Activated CD8-positive, alpha-beta memory T cell treated with anti-CD3 and anti-CD28 coated beads, Interleukin-2, amount 10 ng/mL, durations not matched to agents 7 days and 5 days (primary cell): ENCODE results near the gene ABCC6. TPM values are rescaled to one million over a fixed set of nuclear protein-coding genes. Genes with fewer than 3 reads are reported as not detected.
"Not testable (repeated sequence)": the region's sequence is repeated elsewhere in the genome, so short reads cannot be mapped to it uniquely, and the experiment has no call there.

Experiments used
- ATAC-seq: fragments of 150-1000 bp; cut with Tn5 transposase; one replicate; pipeline ENCODE4 v1.10.0; 2021; ENCODE audit warnings: moderate library complexity
- CTCF ChIA-PET: fragments of 350-600 bp; sonication (Branson Sonifier 250); formaldehyde crosslinking; loops from one replicate; lab custom pipeline; 2021; ENCODE audit warnings: antibody characterized with exemption; lab: Charles Lee
- DNase-seq: peaks from one replicate; pipeline ENCODE4 v3.0.0-alpha.2; 2020
- H3K27ac Mint-ChIP-seq: one replicate; pipeline ENCODE4 v1.8.0; 2021; ENCODE audit warnings: mild to moderate bottlenecking, mixed read lengths
- H3K27me3 Mint-ChIP-seq: one replicate; pipeline ENCODE4 v1.8.0; 2021; ENCODE audit warnings: mixed read lengths
- H3K36me3 Mint-ChIP-seq: one replicate; pipeline ENCODE4 v1.8.0; 2021; ENCODE audit warnings: mild to moderate bottlenecking, mixed read lengths
- H3K4me1 Mint-ChIP-seq: one replicate; pipeline ENCODE4 v1.8.0; 2021; ENCODE audit warnings: mixed read lengths
- H3K4me3 Mint-ChIP-seq: one replicate; pipeline ENCODE4 v1.8.0; 2021; ENCODE audit warnings: mild to moderate bottlenecking, moderate library complexity, mixed read lengths
- H3K9me3 Mint-ChIP-seq: one replicate; pipeline ENCODE4 v1.8.0; 2022; ENCODE audit warnings: low read depth, mixed read lengths
- total RNA-seq, 2 experiments: library from RNA; stranded (reverse); gene quantifications; one replicate each; pipeline ENCODE4 v1.2.3, GENCODE V29; 2021

ABCC6 gene
- total RNA-seq, 2 experiments from 2014 or later: 0.16 TPM; not detected in 1

- DNase-seq, CTCF ChIA-PET, H3K27ac Mint-ChIP-seq, H3K36me3 Mint-ChIP-seq, H3K9me3 Mint-ChIP-seq, ATAC-seq, H3K4me3 Mint-ChIP-seq, H3K27me3 Mint-ChIP-seq, H3K4me1 Mint-ChIP-seq: not testable (repeated sequence)
These were observed 26.5 kb upstream of the ABCC6 start for GRCh38 chr16:16249621-16250330.

- H3K36me3 Mint-ChIP-seq, H3K27me3 Mint-ChIP-seq, H3K27ac Mint-ChIP-seq, DNase-seq, CTCF ChIA-PET, ATAC-seq, H3K4me3 Mint-ChIP-seq, H3K4me1 Mint-ChIP-seq, H3K9me3 Mint-ChIP-seq: not testable (repeated sequence)
These were observed 24.1 kb upstream of the ABCC6 start for GRCh38 chr16:16247439-16247838.

GRCh38 chr16:16246578-16247262 lies 23.4 kb upstream of the ABCC6 start:
- H3K27ac Mint-ChIP-seq, DNase-seq, H3K4me3 Mint-ChIP-seq, H3K9me3 Mint-ChIP-seq, H3K27me3 Mint-ChIP-seq, H3K4me1 Mint-ChIP-seq, CTCF ChIA-PET, ATAC-seq, H3K36me3 Mint-ChIP-seq: not testable (repeated sequence)

DNA sequence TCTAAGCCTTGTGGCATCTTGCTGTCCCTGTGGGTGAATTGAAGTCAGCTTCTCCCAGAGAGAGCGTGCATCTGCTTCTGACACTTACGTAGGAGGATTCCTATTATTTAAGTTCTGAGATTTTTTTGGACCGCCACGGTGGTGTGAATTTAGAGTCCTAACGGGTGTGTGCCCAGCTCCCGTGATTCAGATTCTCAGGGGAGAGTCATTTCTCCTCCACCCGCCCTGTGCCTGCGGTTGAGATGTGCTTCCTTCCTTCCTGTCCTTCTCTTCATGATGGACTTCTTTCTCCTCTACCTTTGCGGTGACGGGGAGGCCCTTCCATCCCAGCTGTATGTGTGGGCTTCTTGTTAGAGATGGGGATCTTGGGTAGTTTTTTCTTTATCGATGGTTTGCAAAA lies 20.6 kb upstream of the ABCC6 start:
- H3K36me3 Mint-ChIP-seq, H3K9me3 Mint-ChIP-seq, H3K27me3 Mint-ChIP-seq, H3K4me3 Mint-ChIP-seq, CTCF ChIA-PET, H3K4me1 Mint-ChIP-seq, H3K27ac Mint-ChIP-seq, ATAC-seq, DNase-seq: not testable (repeated sequence)

DNA sequence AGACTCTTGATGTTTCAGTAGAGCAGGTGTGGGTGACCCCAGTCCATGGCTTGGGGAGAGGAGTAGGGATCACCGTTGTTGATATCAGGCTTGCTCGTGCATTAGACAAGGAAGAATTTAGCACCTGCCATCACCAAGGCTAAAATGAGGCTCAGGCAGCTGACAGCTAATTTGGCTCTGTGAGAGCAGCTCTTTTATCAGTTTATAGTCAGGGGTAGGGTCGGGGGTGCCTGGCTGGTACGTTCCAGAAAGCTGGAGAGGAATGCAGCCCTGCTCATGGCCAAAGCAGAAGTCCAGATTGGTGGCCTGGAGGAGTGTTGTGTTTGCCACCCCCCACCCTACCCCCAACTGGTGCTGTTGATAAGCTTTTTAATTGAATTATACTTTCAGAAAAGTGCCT lies 17.4 kb upstream of the ABCC6 start:
- DNase-seq, H3K4me3 Mint-ChIP-seq, ATAC-seq, H3K36me3 Mint-ChIP-seq, CTCF ChIA-PET, H3K27me3 Mint-ChIP-seq, H3K9me3 Mint-ChIP-seq, H3K4me1 Mint-ChIP-seq, H3K27ac Mint-ChIP-seq: not testable (repeated sequence)

GRCh38 chr16:16237738-16238137 lies 14.4 kb upstream of the ABCC6 start:
- H3K36me3 Mint-ChIP-seq, H3K9me3 Mint-ChIP-seq, H3K4me1 Mint-ChIP-seq, DNase-seq, CTCF ChIA-PET, H3K27me3 Mint-ChIP-seq, H3K27ac Mint-ChIP-seq, H3K4me3 Mint-ChIP-seq, ATAC-seq: not testable (repeated sequence)

- H3K27me3 Mint-ChIP-seq, H3K27ac Mint-ChIP-seq: not testable (repeated sequence)
These were observed 13.8 kb upstream of the ABCC6 start for GRCh38 chr16:16237071-16237470.

DNA sequence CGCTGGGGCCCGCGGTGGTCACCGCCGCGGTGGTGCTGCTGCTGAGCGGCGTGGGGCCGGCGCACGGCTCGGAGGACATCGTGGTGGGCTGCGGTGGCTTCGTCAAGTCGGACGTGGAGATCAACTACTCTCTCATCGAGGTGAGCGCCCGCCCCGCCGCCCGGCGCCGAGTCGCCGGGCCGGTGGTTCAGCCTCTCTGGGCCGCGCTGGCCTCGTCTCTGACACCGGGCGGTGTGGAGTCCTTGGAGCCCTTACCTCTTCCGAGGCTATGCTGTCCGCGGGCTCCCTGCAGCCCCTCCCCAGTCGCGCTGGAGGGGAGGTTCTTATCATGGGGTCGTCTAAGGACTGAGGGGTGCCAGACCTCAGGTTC lies 9.4 kb upstream of the ABCC6 start:
- H3K27ac Mint-ChIP-seq, DNase-seq, H3K9me3 Mint-ChIP-seq, H3K36me3 Mint-ChIP-seq, H3K27me3 Mint-ChIP-seq, CTCF ChIA-PET, ATAC-seq, H3K4me1 Mint-ChIP-seq, H3K4me3 Mint-ChIP-seq: not testable (repeated sequence)

More at GRCh38 chr16:16237071-16237470, 13.8 kb upstream of the ABCC6 start:
- ATAC-seq, DNase-seq, H3K36me3 Mint-ChIP-seq, H3K4me3 Mint-ChIP-seq, H3K9me3 Mint-ChIP-seq, H3K4me1 Mint-ChIP-seq, CTCF ChIA-PET: not testable (repeated sequence)

GRCh38 chr16:16223662-16224241 lies 458 bp upstream of the ABCC6 start:
- H3K9me3 Mint-ChIP-seq, H3K27me3 Mint-ChIP-seq, H3K4me3 Mint-ChIP-seq, H3K36me3 Mint-ChIP-seq, DNase-seq, CTCF ChIA-PET, H3K27ac Mint-ChIP-seq, H3K4me1 Mint-ChIP-seq: not testable (repeated sequence)
- ATAC-seq: peak; percentile 32

- DNase-seq, H3K36me3 Mint-ChIP-seq, CTCF ChIA-PET, H3K4me3 Mint-ChIP-seq, H3K9me3 Mint-ChIP-seq, ATAC-seq, H3K27me3 Mint-ChIP-seq, H3K4me1 Mint-ChIP-seq, H3K27ac Mint-ChIP-seq: not testable (repeated sequence)
These were observed 1.9 kb downstream of the ABCC6 start for GRCh38 chr16:16221382-16221781.

DNA sequence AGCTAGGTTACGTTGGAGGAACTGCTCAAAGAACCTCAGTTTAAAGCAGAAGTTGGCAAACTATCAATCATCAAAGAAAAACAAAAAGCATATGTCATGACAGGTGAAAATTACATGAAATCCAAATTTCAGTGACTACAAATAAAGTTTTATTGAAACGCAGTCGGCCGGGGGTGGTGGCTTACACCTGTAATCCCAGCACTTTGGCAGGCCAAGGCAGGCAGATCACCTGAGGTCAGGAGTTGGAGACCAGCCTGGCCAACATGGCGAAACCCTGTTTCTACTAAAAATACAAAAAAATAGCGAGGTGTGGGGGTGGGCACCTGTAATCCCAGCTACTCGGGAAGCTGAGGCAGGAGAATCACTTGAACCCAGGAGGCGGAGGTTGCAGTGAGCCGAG lies 2.8 kb downstream of the ABCC6 start:
- H3K9me3 Mint-ChIP-seq, CTCF ChIA-PET, ATAC-seq, H3K4me3 Mint-ChIP-seq, H3K36me3 Mint-ChIP-seq, H3K27me3 Mint-ChIP-seq, H3K4me1 Mint-ChIP-seq, H3K27ac Mint-ChIP-seq, DNase-seq: not testable (repeated sequence)

- H3K27me3 Mint-ChIP-seq, CTCF ChIA-PET, H3K4me3 Mint-ChIP-seq, H3K27ac Mint-ChIP-seq, H3K36me3 Mint-ChIP-seq, DNase-seq, H3K4me1 Mint-ChIP-seq, ATAC-seq, H3K9me3 Mint-ChIP-seq: not testable (repeated sequence)
These were observed 4.5 kb downstream of the ABCC6 start for GRCh38 chr16:16218787-16219186.

GRCh38 chr16:16218349-16218748 lies 4.9 kb downstream of the ABCC6 start:
- H3K27me3 Mint-ChIP-seq, H3K36me3 Mint-ChIP-seq, H3K4me1 Mint-ChIP-seq, DNase-seq, ATAC-seq, H3K9me3 Mint-ChIP-seq, CTCF ChIA-PET, H3K27ac Mint-ChIP-seq, H3K4me3 Mint-ChIP-seq: not testable (repeated sequence)

- H3K36me3 Mint-ChIP-seq, H3K4me3 Mint-ChIP-seq, H3K27me3 Mint-ChIP-seq, ATAC-seq, DNase-seq, CTCF ChIA-PET, H3K4me1 Mint-ChIP-seq, H3K9me3 Mint-ChIP-seq, H3K27ac Mint-ChIP-seq: not testable (repeated sequence)
These were observed 9.4 kb downstream of the ABCC6 start for GRCh38 chr16:16213863-16214293.
